Naive thymus-derived CD4-positive, alpha-beta T cell (primary cell): ENCODE measurements around the gene WWC2. TPM values are rescaled to one million over a fixed set of nuclear protein-coding genes. Genes with fewer than 3 reads are reported as not detected.

Experiments used
- ATAC-seq: fragments of 150-1000 bp; cut with Tn5 transposase; 2 replicates; pipeline ENCODE4 v1.10.0; 2021; ENCODE audit warnings: mild to moderate bottlenecking, moderate library complexity
- CTCF ChIA-PET: fragments of 350-600 bp; sonication (Branson Sonifier 250); formaldehyde crosslinking; loops from one replicate; lab custom pipeline; 2021; ENCODE audit warnings: antibody characterized with exemption; lab: Charles Lee
- POLR2A ChIA-PET: fragments of 350-600 bp; sonication (Branson Sonifier 250); formaldehyde crosslinking; loops from one replicate; lab custom pipeline; 2021; ENCODE audit warnings: antibody characterized with exemption, inconsistent platforms; lab: Charles Lee
- DNase-seq, 9 donors: peaks; one replicate each; pipeline versions ENCODE4 v3.0.0 to v3.0.0-alpha.2; 2020 to 2022; ENCODE audit warnings: mixed read lengths in 1 of 9
- H3K27ac ChIP-seq: one replicate; pipeline ENCODE4 v1.7.0; 2013; ENCODE audit warnings: mild to moderate bottlenecking, low read depth, low read length, moderate library complexity
- H3K27me3 ChIP-seq, 2 donors: one replicate each; pipeline ENCODE4 v1.7.0; 2013; ENCODE audit warnings: low read length in 2 of 2, mild to moderate bottlenecking in 2 of 2, moderate library complexity in 2 of 2; ENCODE audit not compliant: control insufficient read depth in 2 of 2, insufficient read depth in 2 of 2
- H3K36me3 ChIP-seq, 3 experiments: 1 replicate in 2 of 3; 2 replicates in 1 of 3; pipeline ENCODE4 v1.7.0; 2013; ENCODE audit warnings: low read length in 3 of 3, mild to moderate bottlenecking in 3 of 3, moderate library complexity in 1 of 3; ENCODE audit not compliant: insufficient read depth in 3 of 3, control insufficient read depth in 2 of 3
- H3K4me1 ChIP-seq, 2 donors: one replicate each; pipeline ENCODE4 v1.7.0; 2013; ENCODE audit warnings: low read length in 2 of 2, mild to moderate bottlenecking in 2 of 2, moderate library complexity in 1 of 2; ENCODE audit not compliant: control insufficient read depth in 2 of 2, insufficient read depth in 2 of 2
- H3K4me3 ChIP-seq: 2 replicates; pipeline ENCODE4 v1.7.0; 2013; ENCODE audit warnings: mild to moderate bottlenecking, low read length
- H3K9me3 ChIP-seq, 3 experiments: 1 replicate in 2 of 3; 2 replicates in 1 of 3; pipeline ENCODE4 v1.7.0; 2013; ENCODE audit warnings: low read length in 3 of 3; ENCODE audit not compliant: control insufficient read depth in 2 of 3
- H3K27ac Mint-ChIP-seq, 9 donors: one replicate each; pipeline ENCODE4 v1.8.0; 2020 to 2022; ENCODE audit warnings: mixed read lengths in 9 of 9, mild to moderate bottlenecking in 8 of 9, moderate library complexity in 5 of 9, inconsistent platforms in 2 of 9
- H3K27me3 Mint-ChIP-seq, 5 donors: one replicate each; pipeline ENCODE4 v1.8.0; 2021 to 2022; ENCODE audit warnings: mixed read lengths in 5 of 5, mild to moderate bottlenecking in 1 of 5
- H3K36me3 Mint-ChIP-seq, 5 donors: one replicate each; pipeline ENCODE4 v1.8.0; 2020 to 2022; ENCODE audit warnings: mixed read lengths in 5 of 5, mild to moderate bottlenecking in 3 of 5, inconsistent platforms in 1 of 5
- H3K4me1 Mint-ChIP-seq, 7 donors: one replicate each; pipeline ENCODE4 v1.8.0; 2020 to 2022; ENCODE audit warnings: mixed read lengths in 7 of 7, mild to moderate bottlenecking in 3 of 7, inconsistent platforms in 1 of 7
- H3K4me3 Mint-ChIP-seq, 10 donors: one replicate each; pipeline ENCODE4 v1.8.0; 2020 to 2022; ENCODE audit warnings: mild to moderate bottlenecking in 10 of 10, mixed read lengths in 10 of 10, moderate library complexity in 6 of 10, inconsistent platforms in 2 of 10
- H3K9me3 Mint-ChIP-seq, 11 donors: one replicate each; pipeline ENCODE4 v1.8.0; 2020 to 2022; ENCODE audit warnings: mixed read lengths in 11 of 11, mild to moderate bottlenecking in 4 of 11, inconsistent platforms in 1 of 11, moderate library complexity in 1 of 11
- intact Hi-C, 2 donors: fragments of 100-400 bp; cut with micrococcal nuclease; formaldehyde crosslinking; loops; one replicate each; pipeline ENCODE4 v1.15.1; 2023
- polyA plus RNA-seq, 2 donors: library from polyadenylated mRNA; unstranded; fragments of 300-500 nt; fragmentation: Illumina TruSeq; gene quantifications; one replicate each; pipeline ENCODE4 v1.2.3, GENCODE V29; 2021
- total RNA-seq, 6 experiments: library from RNA in 5 of 6; stranded (reverse) in 5 of 6; gene quantifications; 1 replicate in 5 of 6; 2 replicates in 1 of 6; pipeline ENCODE4 v1.2.3 and lab custom pipeline; 2021 to 2026

Gene WWC2
- total and polyA plus RNA-seq, 7 experiments from 2014 or later, result 0.07 to 13.8 (median 9.9) TPM

- H3K36me3 ChIP-seq, result no peaks in the 10 kb centered on the region
- POLR2A ChIA-PET, result no interaction called here
- Mint-ChIP-seq H3K27ac (no peak overlapping the region), H3K9me3 (no peaks in the 10 kb centered on the region), H3K27me3 (peaks cover 0 to 4% (median 0%) of the 10 kb centered on the region in 5 donors), H3K4me3 (no peak overlapping the region), H3K4me1 (no peaks in the 10 kb centered on the region), H3K36me3 (peaks cover 0 to 4% (median 0%) of the 10 kb centered on the region in 5 donors)
- no peaks in the 10 kb centered on the region for H3K9me3 ChIP-seq
- ATAC-seq (no peak), DNase-seq (no peak)
- no peak overlapping the region for H3K27ac ChIP-seq
- CTCF ChIA-PET, result interaction anchor here (1.2 to 3.0 kb wide), 5 partner anchors 9 to 317 kb away, joined by 3 to 18 read pairs (median 5); no protein-coding TSS in a partner anchor
- intact Hi-C loops, result no loop called here
- no peaks in the 10 kb centered on the region for H3K4me1 ChIP-seq
- H3K4me3 ChIP-seq, result no peak overlapping the region
- no peaks in the 10 kb centered on the region for H3K27me3 ChIP-seq
These were observed 156.4 kb downstream of the WWC2 start for GRCh38 chr4:183255487-183255886.

DNA sequence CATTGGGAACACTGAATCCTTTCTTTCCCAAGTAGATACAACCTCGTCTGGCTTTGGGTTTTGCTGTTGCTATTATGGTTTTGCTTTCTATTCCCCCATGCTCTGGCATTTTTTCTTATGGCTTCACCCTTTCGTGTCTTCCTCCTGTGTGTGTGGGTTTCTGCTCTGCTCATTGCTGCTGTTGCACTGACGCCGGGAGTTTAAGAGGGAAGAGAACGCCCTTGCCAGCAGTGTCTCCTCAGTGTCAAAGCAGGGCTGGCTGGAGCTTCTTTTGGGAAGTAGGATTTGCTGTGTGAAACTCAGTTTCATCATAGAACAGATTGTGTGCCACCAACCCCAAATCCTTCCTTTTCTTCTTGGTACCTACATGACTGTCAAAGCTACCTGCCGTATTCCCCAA, 157.3 kb downstream of the WWC2 start:
- peaks cover 0 to 4% (median 0%) of the 10 kb centered on the region in 5 donors for H3K27me3 Mint-ChIP-seq
- peaks cover 0 to 7% (median 0%) of the 10 kb centered on the region in 5 donors for H3K36me3 Mint-ChIP-seq
- DNase-seq, result no peak
- H3K36me3 ChIP-seq, result no peaks in the 10 kb centered on the region
- CTCF ChIA-PET, result interaction anchor here (0.6 to 3.0 kb wide), 7 partner anchors 10 to 318 kb away, joined by 3 to 18 read pairs (median 4); no protein-coding TSS in a partner anchor
- intact Hi-C loops, result loop anchor here (1.0 kb wide), 2 partner anchors 183 to 318 kb away; no protein-coding TSS in a partner anchor
- no peaks in the 10 kb centered on the region for H3K9me3 Mint-ChIP-seq
- POLR2A ChIA-PET, result no interaction called here
- ATAC-seq, result no peak
- H3K9me3 ChIP-seq, result no peaks in the 10 kb centered on the region
- H3K27me3 ChIP-seq, result no peaks in the 10 kb centered on the region
- H3K27ac ChIP-seq, result no peak overlapping the region
- H3K4me3 ChIP-seq, result no peak overlapping the region
- no peak overlapping the region for H3K4me3 Mint-ChIP-seq
- no peak overlapping the region for H3K27ac Mint-ChIP-seq
- H3K4me1 Mint-ChIP-seq, result no peaks in the 10 kb centered on the region
- H3K4me1 ChIP-seq, result no peaks in the 10 kb centered on the region

DNA sequence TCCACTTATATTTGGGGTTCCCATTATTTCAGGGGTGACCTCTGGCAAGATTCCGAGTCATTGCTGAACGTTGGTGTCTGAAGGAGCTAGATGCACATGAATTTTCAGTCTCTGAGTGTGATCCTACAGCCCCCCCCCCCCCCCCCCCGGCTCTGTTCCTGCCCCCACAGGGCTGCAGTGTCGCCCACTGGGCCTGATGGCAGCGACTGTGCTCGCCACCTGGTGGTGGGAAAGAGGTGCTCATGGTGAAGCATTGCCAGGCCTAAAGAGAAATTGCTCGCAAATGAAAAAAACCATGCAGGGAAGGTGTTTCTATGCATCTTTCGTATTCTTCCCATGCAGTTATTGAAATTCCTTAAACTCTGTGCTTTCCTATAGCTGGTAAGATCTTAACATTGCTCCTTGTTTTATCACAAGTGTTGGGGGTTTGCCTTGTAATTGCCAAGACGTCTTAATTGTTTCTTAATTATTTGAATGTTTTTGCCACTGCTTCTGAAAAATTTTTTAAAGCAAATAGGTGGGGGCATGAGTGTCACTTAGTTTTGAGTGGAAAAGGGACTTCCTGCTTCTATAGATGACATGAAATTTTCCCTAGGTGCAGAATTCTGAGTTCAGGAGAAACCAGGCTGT, 157.8 kb downstream of the WWC2 start:
- H3K9me3 Mint-ChIP-seq, result no peaks in the 10 kb centered on the region
- H3K4me3 Mint-ChIP-seq, result no peak overlapping the region
- intact Hi-C loops, result loop anchor here (1.0 kb wide), 2 partner anchors 184 to 319 kb away; no protein-coding TSS in a partner anchor
- H3K27me3 Mint-ChIP-seq, result peaks cover 0 to 4% (median 0%) of the 10 kb centered on the region in 5 donors
- H3K4me1 Mint-ChIP-seq, result peaks cover 0 to 2% (median under 1%) of the 10 kb centered on the region in 7 donors
- no peaks in the 10 kb centered on the region for H3K9me3 ChIP-seq
- H3K36me3 Mint-ChIP-seq, result peaks cover 0 to 3% (median 0%) of the 10 kb centered on the region in 5 donors
- H3K27ac Mint-ChIP-seq, result peak overlapping the region in 1 of 9 donors; percentile 6
- peaks cover 0 to under 1% of the 10 kb centered on the region in 2 donors for H3K4me1 ChIP-seq
- H3K36me3 ChIP-seq, result no peaks in the 10 kb centered on the region
- no peak overlapping the region for H3K4me3 ChIP-seq
- peak in 8 of 9 donors; percentile 5 to 32 (median 20) for DNase-seq
- no peak overlapping the region for H3K27ac ChIP-seq
- ChIA-PET POLR2A (interaction anchor here (0.6 kb wide), 1 partner anchor 35 kb away, joined by 3 read pairs; no protein-coding TSS in a partner anchor), CTCF (interaction anchor here (0.6 to 3.0 kb wide), 6 partner anchors 80 to 318 kb away, joined by 3 to 18 read pairs (median 4); no protein-coding TSS in a partner anchor)
- peak; percentile 71 for ATAC-seq
- no peaks in the 10 kb centered on the region for H3K27me3 ChIP-seq

- H3K4me1 Mint-ChIP-seq, result peaks cover 3 to 9% (median 8%) of the 10 kb centered on the region in 7 donors
- DNase-seq (no peak), ATAC-seq (no peak)
- peaks cover 0 to 3% (median 0%) of the 10 kb centered on the region in 5 donors for H3K36me3 Mint-ChIP-seq
- H3K27ac Mint-ChIP-seq, result no peak overlapping the region
- H3K9me3 ChIP-seq, result no peaks in the 10 kb centered on the region
- POLR2A ChIA-PET, result no interaction called here
- H3K27me3 ChIP-seq, result no peaks in the 10 kb centered on the region
- peaks cover 0 to 5% of the 10 kb centered on the region in 2 donors for H3K4me1 ChIP-seq
- H3K4me3 Mint-ChIP-seq, result no peak overlapping the region
- H3K4me3 ChIP-seq, result no peak overlapping the region
- no peaks in the 10 kb centered on the region for H3K36me3 ChIP-seq
- no peak overlapping the region for H3K27ac ChIP-seq
- H3K27me3 Mint-ChIP-seq, result peaks cover 0 to 4% (median 0%) of the 10 kb centered on the region in 5 donors
- H3K9me3 Mint-ChIP-seq, result no peaks in the 10 kb centered on the region
- CTCF ChIA-PET, result interaction anchor here (1.4 to 3.0 kb wide), 3 partner anchors 153 to 319 kb away, joined by 3 to 12 read pairs (median 4); no protein-coding TSS in a partner anchor
- intact Hi-C loops, result loop anchor here in 1 of 2 donors (1.0 kb wide), 1 partner anchor 185 kb away; no protein-coding TSS in a partner anchor
These were observed 158.8 kb downstream of the WWC2 start for GRCh38 chr4:183257808-183258207.

GRCh38 chr4:183260491-183261151, 161.6 kb downstream of the WWC2 start:
- no peaks in the 10 kb centered on the region for H3K9me3 Mint-ChIP-seq
- intact Hi-C loops, result loop anchor here in 1 of 2 donors (5.0 kb wide), 2 partner anchors 453 to 1958 kb away; no protein-coding TSS in a partner anchor
- no peak overlapping the region for H3K4me3 Mint-ChIP-seq
- Histone ChIP-seq H3K27ac (no peak overlapping the region), H3K27me3 (no peaks in the 10 kb centered on the region), H3K4me1 (peaks cover 0 to 5% of the 10 kb centered on the region in 2 donors), H3K36me3 (no peaks in the 10 kb centered on the region), H3K9me3 (no peaks in the 10 kb centered on the region), H3K4me3 (no peak overlapping the region)
- peaks cover 0 to 4% (median 0%) of the 10 kb centered on the region in 5 donors for H3K27me3 Mint-ChIP-seq
- DNase-seq (no peak), ATAC-seq (no peak)
- POLR2A ChIA-PET, result no interaction called here
- peaks cover 0 to 6% (median 0%) of the 10 kb centered on the region in 5 donors for H3K36me3 Mint-ChIP-seq
- H3K27ac Mint-ChIP-seq, result no peak overlapping the region
- H3K4me1 Mint-ChIP-seq, result peaks cover 3 to 12% (median 8%) of the 10 kb centered on the region in 7 donors
- CTCF ChIA-PET, result interaction anchor here (0.5 to 2.6 kb wide), 10 partner anchors 9 to 964 kb away, joined by 3 to 7 read pairs (median 4); no protein-coding TSS in a partner anchor
